HepG2 (cell line): ENCODE measurements around the gene ST6GALNAC2. TPM values are rescaled to one million over a fixed set of nuclear protein-coding genes. Genes with fewer than 3 reads are reported as not detected.

Experiments
- CTCF ChIP-seq: sonication (generic); formaldehyde crosslinking; IDR thresholded peaks from 2 replicates; pipeline ENCODE4 v1.5.0; 2020; ENCODE audit warnings: mild to moderate bottlenecking, missing genetic modification reagents, moderate library complexity
- DMAP1 ChIP-seq: IDR thresholded peaks from 2 replicates; pipeline ENCODE4 v1.6.1; 2016
- GABPB1 ChIP-seq: IDR thresholded peaks from 2 replicates; pipeline ENCODE4 v1.6.1; 2016; ENCODE audit warnings: mild to moderate bottlenecking, missing genetic modification reagents, moderate library complexity, missing compliant biosample characterization
- KLF15 ChIP-seq: sonication (generic); formaldehyde crosslinking; IDR thresholded peaks from 2 replicates; pipeline ENCODE4 v1.8.1; 2023; ENCODE audit warnings: borderline replicate concordance, mild to moderate bottlenecking, inconsistent platforms, missing genetic modification reagents, mixed read lengths
- LBX2 ChIP-seq: sonication (generic); formaldehyde crosslinking; IDR thresholded peaks from 2 replicates; pipeline ENCODE4 v1.5.0; 2020; ENCODE audit warnings: missing genetic modification reagents, mild to moderate bottlenecking, borderline replicate concordance
- PITX1 ChIP-seq: sonication (generic); formaldehyde crosslinking; IDR thresholded peaks from 2 replicates; pipeline ENCODE4 v1.5.1; 2020; ENCODE audit warnings: mild to moderate bottlenecking, missing genetic modification reagents
- POGK ChIP-seq: sonication (generic); formaldehyde crosslinking; conservative IDR thresholded peaks from 2 replicates; pipeline ENCODE4 v1.8.0; 2022; ENCODE audit warnings: mild to moderate bottlenecking, moderate library complexity, missing genetic modification reagents
- RBAK ChIP-seq: sonication (generic); formaldehyde crosslinking; IDR thresholded peaks from 2 replicates; pipeline ENCODE4 v1.5.1; 2020; ENCODE audit warnings: mild to moderate bottlenecking, missing genetic modification reagents
- RBM39 ChIP-seq: fragments of 200-400 bp; formaldehyde crosslinking; IDR thresholded peaks from one replicate; pipeline ENCODE4 v1.6.1; 2018; ENCODE audit warnings: antibody characterized with exemption, mild to moderate bottlenecking, low read depth, low read length; ENCODE audit not compliant: poor library complexity, severe bottlenecking
- SIX4 ChIP-seq: sonication (generic); formaldehyde crosslinking; IDR thresholded peaks from 2 replicates; pipeline ENCODE4 v1.4.0; 2020; ENCODE audit warnings: missing genetic modification reagents
- SOX6 ChIP-seq, 2 experiments: fragments of 450-650 bp in 1 of 2; sonication (generic) in 1 of 2; formaldehyde crosslinking in 1 of 2; IDR thresholded peaks; 2 replicates each; pipeline versions ENCODE4 v1.4.0 to v1.6.1; 2017 to 2020; ENCODE audit warnings: antibody characterized with exemption in 1 of 2, mild to moderate bottlenecking in 1 of 2, missing genetic modification reagents in 1 of 2
- SSRP1 ChIP-seq: IDR thresholded peaks from 2 replicates; pipeline ENCODE4 v1.6.1; 2016; ENCODE audit warnings: control low read depth
- TSC22D2 ChIP-seq: sonication (generic); formaldehyde crosslinking; IDR thresholded peaks from 2 replicates; pipeline ENCODE4 v1.5.1; 2020; ENCODE audit warnings: missing genetic modification reagents, mild to moderate bottlenecking, borderline replicate concordance
- ZMYM3 ChIP-seq: sonication (generic); formaldehyde crosslinking; IDR thresholded peaks from 2 replicates; pipeline ENCODE4 v1.5.1; 2020; ENCODE audit warnings: mild to moderate bottlenecking, missing genetic modification reagents
- ZNF646 ChIP-seq: sonication (generic); formaldehyde crosslinking; IDR thresholded peaks from 2 replicates; pipeline ENCODE4 v1.9.0; 2021; ENCODE audit warnings: mild to moderate bottlenecking, missing genetic modification reagents
- ZNF652 ChIP-seq: IDR thresholded peaks from 2 replicates; pipeline ENCODE4 v1.6.1; 2016; ENCODE audit warnings: low read depth, borderline replicate concordance
- ZNF713 ChIP-seq: sonication (generic); formaldehyde crosslinking; IDR thresholded peaks from 2 replicates; pipeline ENCODE4 v1.4.0; 2020; ENCODE audit warnings: mild to moderate bottlenecking, missing genetic modification reagents
- ZNF790 ChIP-seq: sonication (generic); formaldehyde crosslinking; IDR thresholded peaks from 2 replicates; pipeline ENCODE4 v1.8.0; 2022; ENCODE audit warnings: missing genetic modification reagents, mild to moderate bottlenecking, borderline replicate concordance
- ZSCAN9 ChIP-seq: IDR thresholded peaks from 2 replicates; pipeline ENCODE4 v1.6.1; 2016; ENCODE audit warnings: borderline replicate concordance
- polyA plus RNA-seq, 8 experiments: library from polyadenylated mRNA; depleted of rRNA in 3 of 8; stranded (reverse) in 7 of 8; unstranded in 1 of 8; fragments of >200 nt; fragmentation: Illumina TruSeq in 4 of 8; extraction: Trizol in 4 of 8; gene quantifications; 2 replicates each; pipeline versions ENCODE4 v1.2.1 to v1.2.3, GENCODE V29; 2011 to 2016; ENCODE audit warnings: low read depth in 4 of 8, missing spikeins in 1 of 8, mixed read lengths in 1 of 8; ENCODE audit not compliant: insufficient read depth in 1 of 8
- total RNA-seq, 5 experiments: library from RNA; depleted of rRNA; stranded (reverse); fragments of >200 nt; fragmentation: Illumina TruSeq; extraction: Trizol; gene quantifications; 2 replicates each; pipeline ENCODE4 v1.2.3, GENCODE V29; 2016; ENCODE audit warnings: low read depth in 1 of 5

ST6GALNAC2 gene
- total and polyA plus RNA-seq, 2 of the 13 experiments (the other 11 are each of a cell fraction or from before 2014, with no cell fraction given), result 0.12 to 0.49 TPM

GRCh38 chr17:76557368-76558197 is 28.1 kb downstream of the ST6GALNAC2 start (continued):
- TF ChIP-seq ZNF646 (CRISPR knock-in tag) (no peak), RBM39 (peak; percentile 66), ZNF790 (CRISPR knock-in tag) (no peak), SSRP1 (no peak; the same call in 1 of the 2 replicates), ZSCAN9 (CRISPR knock-in tag) (no peak), TSC22D2 (CRISPR knock-in tag) (peak; percentile 90; the same call in 1 of the 2 replicates), ZNF713 (CRISPR knock-in tag) (no peak), KLF15 (CRISPR knock-in tag) (no peak), RBAK (no peak), DMAP1 (CRISPR knock-in tag) (peak; percentile 100), ZNF652 (CRISPR knock-in tag) (0 out of 2 replicates have a peak, but pooled peaks have one; percentile 36), LBX2 (CRISPR knock-in tag) (peak; percentile 90; the same call in 1 of the 2 replicates), GABPB1 (peak; percentile 86), CTCF (CRISPR knock-in tag) (peak; percentile 88), SIX4 (CRISPR knock-in tag) (peak; percentile 45; the same call in 1 of the 2 replicates), POGK (CRISPR knock-in tag) (peak; percentile 87), ZMYM3 (CRISPR knock-in tag) (no peak), SOX6 (IDR thresholded peaks at IDR 0.05) (no peak), SOX6 (CRISPR knock-in tag; IDR thresholded peaks at IDR 0.05) (peak; percentile 67), PITX1 (CRISPR knock-in tag) (no peak)
